HCT116 (cell line): Measurements from ENCODE around the gene ANKRD6. TPM values are rescaled to one million over a fixed set of nuclear protein-coding genes. Genes with fewer than 3 reads are reported as not detected.

ENCODE experiments used
- ATAC-seq: fragments of 200-7000 bp; cut with Tn5 transposase; 2 replicates; pipeline ENCODE4 v1.9.1; 2020; ENCODE audit warnings: mild to moderate bottlenecking, moderate library complexity
- BruUV-seq: library from RNA; stranded (reverse); fragments of 400-500 nt; replicated peaks from 2 replicates; lab custom pipeline; 2021; lab: Mats Ljungman, UMichigan
- CTCF ChIA-PET: fragments of 300-600 bp; sonication (Branson Sonifier 250); formaldehyde crosslinking; loops from one replicate; lab custom pipeline; 2021; ENCODE audit warnings: antibody characterized with exemption; lab: Charles Lee
- POLR2A ChIA-PET: fragments of 300-600, 350-600 bp; sonication (Branson Sonifier 250); formaldehyde crosslinking; loops from one replicate; lab custom pipeline; 2021; ENCODE audit warnings: antibody characterized with exemption; lab: Charles Lee
- RAD21 ChIA-PET, 2 experiments: fragments of 300-600 bp; sonication (Branson Sonifier 250); formaldehyde crosslinking; loops; one replicate each; lab custom pipeline; 2023; ENCODE audit warnings: low total read pairs in 2 of 2; ENCODE audit not compliant: uncharacterized antibody in 2 of 2, unreplicated experiment in 2 of 2, low non-redundant PET in 1 of 2; lab: Charles Lee
- DNase-seq: peaks from one replicate; pipeline ENCODE4 v3.0.0-alpha.2; 2010; ENCODE audit warnings: low read depth, low spot score
- H2AFZ ChIP-seq: fragments of 200-600 bp; shearing (Covaris generic), sonication (generic); 2 replicates; pipeline ENCODE4 v1.6.1; 2017; ENCODE audit warnings: low read depth, mixed run types, mixed read lengths, antibody characterized with exemption, low read length; ENCODE audit not compliant: poor library complexity, severe bottlenecking
- H3K27ac ChIP-seq: 2 replicates; pipeline ENCODE4 v1.5.1; 2012; ENCODE audit warnings: low read depth, low read length
- H3K27me3 ChIP-seq: fragments of 200-600 bp; sonication (generic); 2 replicates; pipeline ENCODE4 v1.6.1; 2016; ENCODE audit warnings: mixed run types, low read length, mixed read lengths; ENCODE audit not compliant: insufficient read depth
- H3K36me3 ChIP-seq, 2 experiments: fragments of 200-500 bp in 1 of 2; fragments of 200-600 bp in 1 of 2; sonication (Bioruptor generic) in 1 of 2; sonication (generic) in 1 of 2; 2 replicates each; pipeline versions ENCODE4 v1.5.1 to v1.6.1; 2014 to 2016; ENCODE audit warnings: low read length in 2 of 2, inconsistent platforms in 1 of 2, mixed read lengths in 1 of 2, mixed run types in 1 of 2; ENCODE audit not compliant: insufficient read depth in 2 of 2, control insufficient read depth in 1 of 2
- H3K4me1 ChIP-seq, 2 experiments: fragments of 200-600 bp in 1 of 2; sonication (generic) in 1 of 2; 2 replicates each; pipeline versions ENCODE4 v1.5.1 to v1.6.1; 2012 to 2017; ENCODE audit warnings: low read length in 2 of 2, inconsistent platforms in 1 of 2, mild to moderate bottlenecking in 1 of 2, mixed read lengths in 1 of 2, mixed run types in 1 of 2, moderate library complexity in 1 of 2; ENCODE audit not compliant: insufficient read depth in 2 of 2, control insufficient read depth in 1 of 2
- H3K4me2 ChIP-seq: fragments of 200-600 bp; sonication (generic); 2 replicates; pipeline ENCODE4 v1.6.1; 2017; ENCODE audit warnings: mixed run types, low read length, mixed read lengths
- H3K4me3 ChIP-seq, 2 experiments: fragments of 200-600 bp in 1 of 2; sonication (generic) in 1 of 2; replicated peaks in 1 of 2; 2 replicates each; pipeline ENCODE4 v1.5.1; 2011 to 2016; ENCODE audit warnings: low read length in 2 of 2, control low read depth in 1 of 2, low read depth in 1 of 2, mild to moderate bottlenecking in 1 of 2, mixed read lengths in 1 of 2, mixed run types in 1 of 2
- H3K79me2 ChIP-seq: fragments of 200-600 bp; sonication (generic); 2 replicates; pipeline ENCODE4 v1.6.1; 2017; ENCODE audit warnings: mild to moderate bottlenecking, mixed run types, low read length, moderate library complexity, mixed read lengths; ENCODE audit not compliant: insufficient read depth
- H3K9ac ChIP-seq: fragments of 200-600 bp; sonication (generic); 2 replicates; pipeline ENCODE4 v1.6.1; 2016; ENCODE audit warnings: low read length, mixed read lengths
- H3K9me2 ChIP-seq: fragments of 200-600 bp; sonication (generic), shearing (Covaris generic); 2 replicates; pipeline ENCODE4 v1.6.1; 2017; ENCODE audit warnings: mixed run types, mild to moderate bottlenecking, moderate library complexity; ENCODE audit not compliant: insufficient read depth
- H3K9me3 ChIP-seq, 2 experiments: fragments of 200-500 bp in 1 of 2; fragments of 200-600 bp in 1 of 2; sonication (Bioruptor generic) in 1 of 2; sonication (generic) in 1 of 2; 2 replicates each; pipeline ENCODE4 v1.6.1; 2014 to 2017; ENCODE audit warnings: low read length in 2 of 2, mixed read lengths in 2 of 2, inconsistent platforms in 1 of 2, low read depth in 1 of 2, mild to moderate bottlenecking in 1 of 2, mixed run types in 1 of 2, moderate library complexity in 1 of 2; ENCODE audit not compliant: control insufficient read depth in 1 of 2, insufficient read depth in 1 of 2
- H4K20me1 ChIP-seq: fragments of 200-600 bp; sonication (generic), shearing (Covaris generic); 2 replicates; pipeline ENCODE4 v1.6.1; 2017; ENCODE audit warnings: mixed run types, mild to moderate bottlenecking, moderate library complexity; ENCODE audit not compliant: insufficient read depth
- ATF3 ChIP-seq: IDR thresholded peaks from 2 replicates; pipeline ENCODE4 v1.6.1; 2012
- EGR1 ChIP-seq: IDR thresholded peaks from 2 replicates; pipeline ENCODE4 v1.6.1; 2012; ENCODE audit warnings: low read depth
- EZH2 ChIP-seq: fragments of 200-600 bp; sonication (generic); IDR thresholded peaks from 2 replicates; pipeline ENCODE4 v1.6.1; 2017; ENCODE audit warnings: antibody characterized with exemption, mixed run types
- JUND ChIP-seq: IDR thresholded peaks from 2 replicates; pipeline ENCODE4 v1.6.1; 2012
- MAX ChIP-seq: IDR thresholded peaks from 2 replicates; pipeline ENCODE4 v1.6.1; 2012
- POLR2A ChIP-seq: IDR thresholded peaks from 2 replicates; pipeline ENCODE4 v1.7.0; 2011; ENCODE audit warnings: borderline replicate concordance; ENCODE audit not compliant: insufficient read depth, insufficient read length; ENCODE audit errors: extremely low read depth
- RAD21 ChIP-seq: IDR thresholded peaks from 2 replicates; pipeline ENCODE4 v1.6.1; 2012; ENCODE audit warnings: low read depth, mild to moderate bottlenecking
- REST ChIP-seq: IDR thresholded peaks from 2 replicates; pipeline ENCODE4 v1.6.1; 2012; ENCODE audit warnings: low read depth
- SP1 ChIP-seq: IDR thresholded peaks from 2 replicates; pipeline ENCODE4 v1.6.1; 2012; ENCODE audit warnings: low read depth
- TCF7L2 ChIP-seq: IDR thresholded peaks from 2 replicates; pipeline ENCODE4 v1.7.0; 2011; ENCODE audit warnings: borderline replicate concordance, inconsistent platforms; ENCODE audit not compliant: insufficient read depth, insufficient read length; ENCODE audit errors: extremely low read depth
- YY1 ChIP-seq: IDR thresholded peaks from 2 replicates; pipeline ENCODE4 v1.6.1; 2011; ENCODE audit warnings: low read length, low read depth, moderate library complexity, mild to moderate bottlenecking; ENCODE audit not compliant: insufficient replicate concordance; ENCODE audit errors: extremely low read depth
- ZBTB33 ChIP-seq: IDR thresholded peaks from 2 replicates; pipeline ENCODE4 v1.6.1; 2011; ENCODE audit warnings: mild to moderate bottlenecking, low read length, moderate library complexity; ENCODE audit not compliant: insufficient replicate concordance; ENCODE audit errors: extremely low read depth
- intact Hi-C: fragments of 100-400 bp; cut with micrococcal nuclease; formaldehyde crosslinking; loops from 2 replicates; pipeline ENCODE4 v1.10.0; 2022
- total RNA-seq: library from RNA; stranded (reverse); gene quantifications from one replicate; pipeline ENCODE4 v1.2.1, GENCODE V29; 2021; ENCODE audit not compliant: unreplicated experiment

Gene ANKRD6
- total RNA-seq, 1 experiment from 2014 or later = 9.9 TPM

GRCh38 chr6:89616531-89616930 is 183.6 kb downstream of the ANKRD6 start:
- Histone ChIP-seq H3K4me3 (no peak overlapping the region), H3K79me2 (no peaks in the 10 kb centered on the region), H3K9me2 (no peaks in the 10 kb centered on the region), H3K9me3 (no peaks in the 10 kb centered on the region), H3K9ac (no peak overlapping the region), H3K36me3 (no peaks in the 10 kb centered on the region), H3K27me3 (no peaks in the 10 kb centered on the region), H2AFZ (no peak overlapping the region), H4K20me1 (no peaks in the 10 kb centered on the region), H3K27ac (no peak overlapping the region)
- intact Hi-C loops = loop anchor here (10.0 kb wide), 1 partner anchor 492 kb away; no protein-coding TSS in a partner anchor
- no peak for ATAC-seq
- POLR2A ChIA-PET = no interaction called here
- TF ChIP-seq TCF7L2 (no peak), EGR1 (no peak), JUND (no peak), ZBTB33 (no peak)
- TF ChIP-seq, all 23 proteins: peak for 0
- ChIA-PET RAD21 (no interaction called here), CTCF (no interaction called here)
- BruUV-seq = no TSS peak
- DNase-seq = no peak
- no peaks in the 10 kb centered on the region for H3K4me1 ChIP-seq
- H3K4me2 ChIP-seq = no peak overlapping the region

- POLR2A ChIA-PET = no interaction called here
- no peak for ATAC-seq
- Histone ChIP-seq H3K79me2 (no peaks in the 10 kb centered on the region), H3K36me3 (no peaks in the 10 kb centered on the region), H3K27ac (no peak overlapping the region), H3K9ac (no peak overlapping the region), H3K9me2 (no peaks in the 10 kb centered on the region), H2AFZ (no peak overlapping the region), H4K20me1 (no peaks in the 10 kb centered on the region), H3K4me1 (no peaks in the 10 kb centered on the region), H3K27me3 (no peaks in the 10 kb centered on the region), H3K4me3 (no peak overlapping the region), H3K9me3 (no peaks in the 10 kb centered on the region), H3K4me2 (no peak overlapping the region)
- DNase-seq = no peak
- BruUV-seq = no TSS peak
- RAD21 ChIA-PET = no interaction called here
- CTCF ChIA-PET = no interaction called here
- intact Hi-C loops = loop anchor here (10.0 kb wide), 1 partner anchor 493 kb away; no protein-coding TSS in a partner anchor
- TF ChIP-seq RAD21 (no peak), MAX (no peak), ZBTB33 (no peak), YY1 (no peak), REST (no peak), ATF3 (no peak), SP1 (no peak), EZH2 (no peak), POLR2A (no peak)
Measured at GRCh38 chr6:89618026-89618425, 185.1 kb downstream of the ANKRD6 start.
